ENCODE data around the gene SYT2.

Gene SYT2

DNA sequence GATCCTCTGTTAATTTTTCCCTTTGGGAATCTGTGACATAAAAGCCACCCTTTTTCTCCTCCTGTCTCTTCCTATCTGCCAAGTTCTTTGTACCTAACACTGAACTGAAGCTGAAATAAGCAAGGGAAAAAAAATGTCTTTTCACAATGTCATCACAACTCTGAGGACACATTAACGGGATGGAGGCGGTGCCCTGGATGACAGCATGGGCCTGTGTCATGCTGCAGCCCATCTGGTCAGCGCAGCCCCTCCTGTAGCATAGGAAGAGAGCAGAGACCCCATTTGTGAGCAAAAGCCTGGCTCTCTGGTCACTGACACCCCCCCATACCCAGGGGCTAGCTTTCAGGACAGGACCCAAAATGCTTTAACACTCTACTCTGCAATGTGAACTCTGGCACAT lies 22.5 kb downstream of the SYT2 start:
- TF ChIP-seq, protein P1, sequence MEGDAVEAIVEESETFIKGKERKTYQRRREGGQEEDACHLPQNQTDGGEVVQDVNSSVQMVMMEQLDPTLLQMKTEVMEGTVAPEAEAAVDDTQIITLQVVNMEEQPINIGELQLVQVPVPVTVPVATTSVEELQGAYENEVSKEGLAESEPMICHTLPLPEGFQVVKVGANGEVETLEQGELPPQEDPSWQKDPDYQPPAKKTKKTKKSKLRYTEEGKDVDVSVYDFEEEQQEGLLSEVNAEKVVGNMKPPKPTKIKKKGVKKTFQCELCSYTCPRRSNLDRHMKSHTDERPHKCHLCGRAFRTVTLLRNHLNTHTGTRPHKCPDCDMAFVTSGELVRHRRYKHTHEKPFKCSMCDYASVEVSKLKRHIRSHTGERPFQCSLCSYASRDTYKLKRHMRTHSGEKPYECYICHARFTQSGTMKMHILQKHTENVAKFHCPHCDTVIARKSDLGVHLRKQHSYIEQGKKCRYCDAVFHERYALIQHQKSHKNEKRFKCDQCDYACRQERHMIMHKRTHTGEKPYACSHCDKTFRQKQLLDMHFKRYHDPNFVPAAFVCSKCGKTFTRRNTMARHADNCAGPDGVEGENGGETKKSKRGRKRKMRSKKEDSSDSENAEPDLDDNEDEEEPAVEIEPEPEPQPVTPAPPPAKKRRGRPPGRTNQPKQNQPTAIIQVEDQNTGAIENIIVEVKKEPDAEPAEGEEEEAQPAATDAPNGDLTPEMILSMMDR (conservative IDR thresholded peaks at IDR 0.05; ENCODE audit: control insufficient read depth, insufficient read depth, low read depth, low read length), result no peak
- no peak for DNase-seq (ENCODE audit: low read depth)
- no peak overlapping the region for H3K4me3 ChIP-seq (ENCODE audit: control insufficient read depth, low read depth, low read length)

- TF ChIP-seq, protein P1 (conservative IDR thresholded peaks at IDR 0.05; ENCODE audit: control insufficient read depth, insufficient read depth, low read depth, low read length), result no peak
- no peak overlapping the region for H3K4me3 ChIP-seq (ENCODE audit: control insufficient read depth, low read depth, low read length)
- no peak for DNase-seq (ENCODE audit: low read depth)
Measured at GRCh38 chr1:202687370-202687769, 22.9 kb downstream of the SYT2 start.

DNA sequence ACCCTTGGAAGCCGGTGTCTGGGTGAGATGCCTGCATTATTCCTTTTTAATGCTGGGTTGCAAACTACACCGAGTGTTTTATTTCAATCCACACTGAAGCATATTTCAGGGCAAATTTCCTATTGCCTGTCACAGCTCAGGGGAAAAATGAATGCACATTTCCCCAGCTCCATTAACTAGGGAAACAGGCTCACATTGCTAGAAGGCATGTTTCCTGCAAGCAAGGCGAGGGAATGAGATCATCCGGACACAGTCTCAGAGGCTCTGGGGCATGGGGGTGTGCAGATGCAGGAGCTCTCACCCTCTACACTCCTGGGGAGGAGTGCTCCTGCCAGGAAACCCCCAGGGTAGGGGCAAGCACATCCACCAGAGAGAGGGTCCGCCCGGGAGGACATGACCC lies 24.6 kb downstream of the SYT2 start:
- TF ChIP-seq, protein P1 (conservative IDR thresholded peaks at IDR 0.05; ENCODE audit: control insufficient read depth, insufficient read depth, low read depth, low read length), result no peak
- DNase-seq (ENCODE audit: low read depth), result no peak
- H3K4me3 ChIP-seq (ENCODE audit: control insufficient read depth, low read depth, low read length), result no peak overlapping the region

GRCh38 chr1:202684716-202685115 lies 25.5 kb downstream of the SYT2 start:
- no peak for DNase-seq (ENCODE audit: low read depth)
- no peak overlapping the region for H3K4me3 ChIP-seq (ENCODE audit: control insufficient read depth, low read depth, low read length)
- TF ChIP-seq, protein P1 (conservative IDR thresholded peaks at IDR 0.05; ENCODE audit: control insufficient read depth, insufficient read depth, low read depth, low read length), result no peak

- DNase-seq (ENCODE audit: low read depth), result no peak
- no peak overlapping the region for H3K4me3 ChIP-seq (ENCODE audit: control insufficient read depth, low read depth, low read length)
- TF ChIP-seq, protein P1 (conservative IDR thresholded peaks at IDR 0.05; ENCODE audit: control insufficient read depth, insufficient read depth, low read depth, low read length), result no peak
Measured at GRCh38 chr1:202683029-202683428, 27.2 kb downstream of the SYT2 start.

DNA sequence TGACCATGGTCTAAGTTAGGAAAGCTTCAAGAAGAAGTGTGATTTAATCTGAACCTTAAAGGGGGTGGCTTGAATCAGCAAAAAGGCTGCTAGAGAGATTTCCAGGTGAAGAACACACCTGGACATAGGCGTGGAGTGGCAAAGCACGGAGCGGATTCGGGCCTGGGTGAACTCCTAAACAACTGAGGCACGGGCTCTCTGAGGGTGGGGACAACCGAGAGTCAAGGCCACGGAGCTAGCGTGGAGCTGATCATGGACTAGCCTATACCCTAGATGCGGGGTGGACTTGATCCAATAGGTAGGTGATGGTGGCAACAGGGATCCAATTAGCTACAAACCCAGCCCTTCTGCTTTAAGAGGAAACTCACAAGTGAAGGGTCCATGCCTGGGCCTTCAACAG lies 27.8 kb downstream of the SYT2 start:
- no peak overlapping the region for H3K4me3 ChIP-seq (ENCODE audit: control insufficient read depth, low read depth, low read length)
- no peak for DNase-seq (ENCODE audit: low read depth)
- TF ChIP-seq, protein P1 (conservative IDR thresholded peaks at IDR 0.05; ENCODE audit: control insufficient read depth, insufficient read depth, low read depth, low read length), result no peak

Measured in fibroblast of mammary gland (primary cell).